Fibroblast of lung (primary cell): Measurements from ENCODE around the gene DHRS4. TPM values are rescaled to one million over a fixed set of nuclear protein-coding genes. Genes with fewer than 3 reads are reported as not detected.
"Not testable (repeated sequence)": the region's sequence is repeated elsewhere in the genome, so short reads cannot be mapped to it uniquely, and the experiment has no call there.

Experiments used
- DNase-seq, 2 donors: peaks; one replicate each; pipeline versions ENCODE4 v3.0.0 to v3.0.0-alpha.2; 2010; ENCODE audit warnings: low read depth in 2 of 2
- H2AFZ ChIP-seq: 2 replicates; pipeline ENCODE4 v1.5.1; 2012; ENCODE audit warnings: low read length, control low read depth, inconsistent platforms
- H3K27ac ChIP-seq: 2 replicates; pipeline ENCODE4 v1.5.1; 2011; ENCODE audit warnings: low read length, control low read depth; ENCODE audit not compliant: insufficient read depth
- H3K27me3 ChIP-seq: 2 replicates; pipeline ENCODE4 v1.5.1; 2011; ENCODE audit warnings: mild to moderate bottlenecking, low read length; ENCODE audit not compliant: control insufficient read depth, insufficient read depth
- H3K36me3 ChIP-seq: 2 replicates; pipeline ENCODE4 v1.5.1; 2011; ENCODE audit warnings: low read length; ENCODE audit not compliant: control insufficient read depth, insufficient read depth
- H3K4me1 ChIP-seq: 2 replicates; pipeline ENCODE4 v1.5.1; 2011; ENCODE audit warnings: low read length; ENCODE audit not compliant: control insufficient read depth, insufficient read depth; ENCODE audit errors: extremely low read depth
- H3K4me2 ChIP-seq: 2 replicates; pipeline ENCODE4 v1.5.1; 2011; ENCODE audit warnings: low read length, control low read depth; ENCODE audit not compliant: insufficient read depth; ENCODE audit errors: extremely low read depth
- H3K4me3 ChIP-seq, 4 experiments: fragments of 200-600 bp in 1 of 4; sonication (generic) in 1 of 4; replicated peaks in 1 of 4; 2 replicates each; pipeline ENCODE4 v1.5.1; 2011 to 2016; ENCODE audit warnings: low read length in 4 of 4, low read depth in 3 of 4, mild to moderate bottlenecking in 3 of 4, control low read depth in 2 of 4, inconsistent platforms in 1 of 4, mixed read lengths in 1 of 4; ENCODE audit not compliant: insufficient read depth in 1 of 4; ENCODE audit errors: control extremely low read depth in 1 of 4
- H3K79me2 ChIP-seq: 2 replicates; pipeline ENCODE4 v1.5.1; 2012; ENCODE audit warnings: mild to moderate bottlenecking, low read length, inconsistent platforms; ENCODE audit not compliant: control insufficient read depth, insufficient read depth
- H3K9ac ChIP-seq: 2 replicates; pipeline ENCODE4 v1.5.1; 2011; ENCODE audit warnings: mild to moderate bottlenecking, low read length, control low read depth; ENCODE audit not compliant: insufficient read depth
- H3K9me3 ChIP-seq: 2 replicates; pipeline ENCODE4 v1.5.1; 2012; ENCODE audit warnings: low read depth, low read length; ENCODE audit not compliant: control insufficient read depth, insufficient read depth
- H4K20me1 ChIP-seq: 2 replicates; pipeline ENCODE4 v1.5.1; 2011; ENCODE audit warnings: low read length; ENCODE audit not compliant: control insufficient read depth, insufficient read depth; ENCODE audit errors: extremely low read depth
- CTCF ChIP-seq, 2 donors: IDR thresholded peaks in 1 of 2; conservative IDR thresholded peaks in 1 of 2; 1 replicate in 1 of 2; 2 replicates in 1 of 2; pipeline ENCODE4 v1.5.1; 2011 to 2012; ENCODE audit warnings: low read length in 2 of 2, control low read depth in 1 of 2, inconsistent platforms in 1 of 2, low read depth in 1 of 2, mild to moderate bottlenecking in 1 of 2
- EZH2 ChIP-seq: IDR thresholded peaks from 2 replicates; pipeline ENCODE4 v1.5.1; 2012; ENCODE audit warnings: low read length, control low read depth, mild to moderate bottlenecking; ENCODE audit errors: missing control alignments
- polyA plus RNA-seq, 2 donors: library from polyadenylated mRNA; depleted of rRNA in 1 of 2; stranded (reverse) in 1 of 2; unstranded in 1 of 2; fragments of >200 nt; gene quantifications; 2 replicates each; pipeline ENCODE4 v1.2.1, GENCODE V29; 2011 to 2012; ENCODE audit warnings: missing spikeins in 1 of 2
- total RNA-seq: library from RNA; depleted of rRNA; stranded (reverse); fragments of >200 nt; gene quantifications from 2 replicates; pipeline ENCODE4 v1.2.1, GENCODE V29; 2014

The DHRS4 gene
- total and polyA plus RNA-seq, 2 donors (not counting 1 experiment from before 2014, with no cell fraction given): 30.5 to 54.7 TPM

GRCh38 chr14:23950411-23951135, 3.0 kb upstream of the DHRS4 start:
- no peaks in the 10 kb centered on the region for H3K9me3 ChIP-seq
- H3K4me2 ChIP-seq: no peak overlapping the region
- no peaks in the 10 kb centered on the region for H3K27me3 ChIP-seq
- no peak overlapping the region for H3K9ac ChIP-seq
- no peak overlapping the region for H3K4me3 ChIP-seq
- no peaks in the 10 kb centered on the region for H3K36me3 ChIP-seq
- TF ChIP-seq EZH2: no peak
- no peak for TF ChIP-seq CTCF (conservative IDR thresholded peaks at IDR 0.05 in 1 of 2, IDR thresholded peaks at IDR 0.05 in 1 of 2; ENCODE audit: low read depth in 1 of 2, low read length in 2 of 2)
- no peaks in the 10 kb centered on the region for H3K4me1 ChIP-seq
- H2AFZ ChIP-seq: no peak overlapping the region
- H4K20me1 ChIP-seq: no peaks in the 10 kb centered on the region
- DNase-seq: no peak
- H3K79me2 ChIP-seq: no peaks in the 10 kb centered on the region
- no peak overlapping the region for H3K27ac ChIP-seq

GRCh38 chr14:23951136-23951466, 2.5 kb upstream of the DHRS4 start:
- H4K20me1 ChIP-seq, H3K9me3 ChIP-seq, H3K4me3 ChIP-seq: not testable (repeated sequence)

GRCh38 chr14:23951590-23952201, 1.9 kb upstream of the DHRS4 start:
- TF ChIP-seq EZH2: no peak
- TF ChIP-seq CTCF (conservative IDR thresholded peaks at IDR 0.05 in 1 of 2, IDR thresholded peaks at IDR 0.05 in 1 of 2; ENCODE audit: low read depth in 1 of 2, low read length in 2 of 2): peak; percentile 7 to 12
- H3K4me2 ChIP-seq: no peak overlapping the region
- no peak overlapping the region for H3K4me3 ChIP-seq

More at GRCh38 chr14:23951136-23951466, 2.5 kb upstream of the DHRS4 start:
- DNase-seq, H3K27me3 ChIP-seq, H3K36me3 ChIP-seq, H3K4me2 ChIP-seq, H3K9ac ChIP-seq, H3K79me2 ChIP-seq, H2AFZ ChIP-seq, H3K4me1 ChIP-seq, H3K27ac ChIP-seq: not testable (repeated sequence)

GRCh38 chr14:23953116-23953463, 480 bp upstream of the DHRS4 start:
- not testable (repeated sequence) for H3K79me2 ChIP-seq, H3K36me3 ChIP-seq, H4K20me1 ChIP-seq, H3K4me1 ChIP-seq, DNase-seq, H3K27me3 ChIP-seq, H3K9me3 ChIP-seq
- Histone ChIP-seq H3K9ac (peak overlapping the region; percentile 88), H3K4me2 (peak overlapping the region; percentile 92), H2AFZ (peak overlapping the region; percentile 76), H3K27ac (peak overlapping the region; percentile 76), H3K4me3 (peak overlapping the region; percentile 84 to 94 (median 88))

More at GRCh38 chr14:23951590-23952201, 1.9 kb upstream of the DHRS4 start:
- H3K79me2 ChIP-seq: no peaks in the 10 kb centered on the region
- no peaks in the 10 kb centered on the region for H3K4me1 ChIP-seq
- no peaks in the 10 kb centered on the region for H4K20me1 ChIP-seq
- no peak overlapping the region for H2AFZ ChIP-seq
- H3K27ac ChIP-seq: no peak overlapping the region
- no peaks in the 10 kb centered on the region for H3K27me3 ChIP-seq
- no peak overlapping the region for H3K9ac ChIP-seq
- no peaks in the 10 kb centered on the region for H3K9me3 ChIP-seq
- no peak for DNase-seq
- H3K36me3 ChIP-seq: no peaks in the 10 kb centered on the region

- Histone ChIP-seq H2AFZ (peak overlapping the region; percentile 46), H3K27ac (peak overlapping the region; percentile 76), H3K4me2 (peak overlapping the region; percentile 92), H3K9ac (peak overlapping the region; percentile 88), H3K4me3 (peak overlapping the region; percentile 84 to 94 (median 88))
- not testable (repeated sequence) for H3K27me3 ChIP-seq, DNase-seq, H3K9me3 ChIP-seq, H3K4me1 ChIP-seq, H3K36me3 ChIP-seq, H3K79me2 ChIP-seq, H4K20me1 ChIP-seq
Observed at GRCh38 chr14:23954279-23954614, 677 bp downstream of the DHRS4 start.
